Activated naive CD4-positive, alpha-beta T cell treated with anti-CD3 and anti-CD28 coated beads, Interleukin-2, amount 10 ng/mL, durations not matched to agents 5 hours and 36 hours (primary cell): ENCODE data around the gene TEX47. TPM values are rescaled to one million over a fixed set of nuclear protein-coding genes. Genes with fewer than 3 reads are reported as not detected.

ENCODE experiments used
- total RNA-seq, 2 experiments: library from RNA; stranded (reverse); gene quantifications; one replicate each; pipeline ENCODE4 v1.2.3, GENCODE V29; 2021

The TEX47 gene
- not detected for total RNA-seq

GRCh38 chr7:88795553-88795952 lies at the start of gene TEX47:
Gene TEX47 (minus strand): TSS chr7:88795737. CDS start chr7:88794942, 795 bp downstream.

GRCh38 chr7:88759230-88760135 lies 36.1 kb downstream of the TEX47 start, which contains the start of gene ZNF804B:
Gene ZNF804B (plus strand): TSS chr7:88759700. CDS start chr7:88759977, 277 bp downstream.

Other genes starting within 250 kb of the TEX47 start
- not detected for gene ZNF804B, start 36.0 kb downstream of the TEX47 start, total RNA-seq